B cell (primary cell): Measurements from ENCODE around the gene METTL8. TPM values are rescaled to one million over a fixed set of nuclear protein-coding genes. Genes with fewer than 3 reads are reported as not detected.

ENCODE experiments used
- ATAC-seq: fragments of 200-7000 bp; cut with Tn5 transposase; one replicate; pipeline ENCODE4 v1.10.0; 2021; ENCODE audit warnings: low read depth, mild to moderate bottlenecking, moderate number of reproducible peaks, moderate library complexity
- CTCF ChIA-PET: fragments of 350-600 bp; sonication (Branson Sonifier 250); formaldehyde crosslinking; loops from one replicate; lab custom pipeline; 2021; ENCODE audit warnings: antibody characterized with exemption, inconsistent platforms; lab: Charles Lee
- POLR2A ChIA-PET: fragments of 350-600 bp; sonication (Branson Sonifier 250); formaldehyde crosslinking; loops from one replicate; lab custom pipeline; 2021; ENCODE audit warnings: antibody characterized with exemption; lab: Charles Lee
- DNase-seq: peaks from one replicate; pipeline ENCODE4 v3.0.0; 2013
- H2AFZ ChIP-seq: 2 replicates; pipeline ENCODE4 v1.6.1; 2012; ENCODE audit warnings: mild to moderate bottlenecking, low read depth, low read length; ENCODE audit not compliant: insufficient read depth, poor library complexity, severe bottlenecking
- H3K27ac ChIP-seq, 2 donors: 1 replicate in 1 of 2; 2 replicates in 1 of 2; pipeline ENCODE4 v1.5.1; 2012 to 2013; ENCODE audit warnings: low read length in 2 of 2, mild to moderate bottlenecking in 2 of 2, moderate library complexity in 1 of 2
- H3K27me3 ChIP-seq, 4 experiments: fragments of 200-600 bp in 1 of 4; sonication (generic) in 1 of 4; replicated peaks in 1 of 4; 1 replicate in 2 of 4; 2 replicates in 2 of 4; pipeline versions ENCODE4 v1.6.1 to v1.7.0; 2013 to 2016; ENCODE audit warnings: low read length in 3 of 4, mild to moderate bottlenecking in 2 of 4, mixed read lengths in 1 of 4, moderate library complexity in 1 of 4; ENCODE audit not compliant: insufficient read depth in 4 of 4, control insufficient read depth in 3 of 4; ENCODE audit errors: control extremely low read depth in 1 of 4
- H3K36me3 ChIP-seq, 2 experiments: replicated peaks in 1 of 2; 1 replicate in 1 of 2; 2 replicates in 1 of 2; pipeline versions ENCODE4 v1.6.1 to v1.7.1; 2013; ENCODE audit warnings: low read length in 1 of 2; ENCODE audit not compliant: insufficient read depth in 2 of 2, control insufficient read depth in 1 of 2; ENCODE audit errors: control extremely low read depth in 1 of 2, extremely low read depth in 1 of 2
- H3K4me1 ChIP-seq, 2 donors: fragments of 200-600 bp in 1 of 2; sonication (generic) in 1 of 2; 1 replicate in 1 of 2; 2 replicates in 1 of 2; pipeline versions ENCODE4 v1.5.1 to v1.6.1; 2013 to 2017; ENCODE audit warnings: low read length in 2 of 2; ENCODE audit not compliant: control insufficient read depth in 2 of 2, insufficient read depth in 2 of 2
- H3K4me2 ChIP-seq: replicated peaks from 2 replicates; pipeline ENCODE3; 2012; ENCODE audit warnings: mild to moderate bottlenecking, low read depth, low read length; ENCODE audit not compliant: poor library complexity, severe bottlenecking
- H3K4me3 ChIP-seq, 5 experiments: fragments of 200-600 bp in 1 of 5; sonication (generic) in 1 of 5; 1 replicate in 3 of 5; 2 replicates in 2 of 5; pipeline versions ENCODE4 v1.5.1 to v1.7.0; 2011 to 2016; ENCODE audit warnings: low read length in 4 of 5, mild to moderate bottlenecking in 4 of 5, low read depth in 2 of 5, control low read depth in 1 of 5, moderate library complexity in 1 of 5; ENCODE audit not compliant: insufficient read depth in 1 of 5; ENCODE audit errors: control extremely low read depth in 1 of 5, extremely low read depth in 1 of 5
- H3K79me2 ChIP-seq: fragments of 200-600 bp; sonication (generic); one replicate; pipeline ENCODE4 v1.6.0; 2016; ENCODE audit warnings: low read length; ENCODE audit not compliant: control insufficient read depth, insufficient read depth
- H3K9ac ChIP-seq: fragments of 200-600 bp; sonication (generic); 2 replicates; pipeline ENCODE4 v1.6.1; 2017; ENCODE audit warnings: mild to moderate bottlenecking, low read length, moderate library complexity
- H3K9me3 ChIP-seq, 3 donors: one replicate each; pipeline versions ENCODE4 v1.6.1 to v1.7.1; 2013; ENCODE audit warnings: low read length in 2 of 3; ENCODE audit not compliant: control insufficient read depth in 2 of 3, insufficient read depth in 1 of 3; ENCODE audit errors: control extremely low read depth in 1 of 3
- H4K20me1 ChIP-seq: 2 replicates; pipeline ENCODE4 v1.6.0; 2012; ENCODE audit warnings: mild to moderate bottlenecking, low read length; ENCODE audit not compliant: insufficient read depth, control insufficient read depth, poor library complexity, severe bottlenecking
- H3K27ac Mint-ChIP-seq: one replicate; pipeline ENCODE4 v1.8.0; 2021; ENCODE audit warnings: mixed read lengths
- H3K27me3 Mint-ChIP-seq: one replicate; pipeline ENCODE4 v1.8.0; 2021; ENCODE audit warnings: mixed read lengths
- H3K4me1 Mint-ChIP-seq: one replicate; pipeline ENCODE4 v1.8.0; 2021; ENCODE audit warnings: mixed read lengths
- H3K4me3 Mint-ChIP-seq: one replicate; pipeline ENCODE4 v1.8.0; 2021; ENCODE audit warnings: mixed read lengths
- H3K9me3 Mint-ChIP-seq: one replicate; pipeline ENCODE4 v1.8.0; 2022; ENCODE audit warnings: mixed read lengths; ENCODE audit not compliant: insufficient read depth
- EZH2 ChIP-seq: IDR thresholded peaks from 2 replicates; pipeline ENCODE4 v1.6.1; 2012; ENCODE audit warnings: borderline replicate concordance, low read depth, mild to moderate bottlenecking, moderate library complexity, low read length; ENCODE audit not compliant: insufficient read depth, poor library complexity, severe bottlenecking
- WGBS: methylation state at CpG from one replicate; pipeline ENCODE4 v1.1.5; 2013; ENCODE audit warnings: missing lambda C conversion rate; ENCODE audit not compliant: insufficient coverage; 5-methylcytosine and 5-hydroxymethylcytosine counted together
- intact Hi-C: fragments of 100-400 bp; cut with micrococcal nuclease; formaldehyde crosslinking; loops from one replicate; pipeline ENCODE4 v1.10.0; 2022
- polyA plus RNA-seq: library from polyadenylated mRNA; depleted of rRNA; stranded (reverse); fragments of >200 nt; gene quantifications from 2 replicates; pipeline ENCODE4 v1.2.3, GENCODE V29; 2012
- total RNA-seq, 2 donors: library from RNA; stranded (reverse); fragments of 120-200 nt in 1 of 2; gene quantifications; 1 replicate in 1 of 2; 2 replicates in 1 of 2; pipeline versions ENCODE4 v1.2.3 to v1.2.4, GENCODE V29; 2013 to 2022
- TF ChIP-seq, protein P1 (sequence below): fragments of 200-600 bp; IDR thresholded peaks from one replicate; pipeline ENCODE4 v1.8.0; 2022; ENCODE audit warnings: antibody characterized with exemption, mild to moderate bottlenecking

METTL8 gene
- total and polyA plus RNA-seq, 2 donors (not counting 1 experiment from before 2014, with no cell fraction given): 20.8 to 57.8 TPM

DNA sequence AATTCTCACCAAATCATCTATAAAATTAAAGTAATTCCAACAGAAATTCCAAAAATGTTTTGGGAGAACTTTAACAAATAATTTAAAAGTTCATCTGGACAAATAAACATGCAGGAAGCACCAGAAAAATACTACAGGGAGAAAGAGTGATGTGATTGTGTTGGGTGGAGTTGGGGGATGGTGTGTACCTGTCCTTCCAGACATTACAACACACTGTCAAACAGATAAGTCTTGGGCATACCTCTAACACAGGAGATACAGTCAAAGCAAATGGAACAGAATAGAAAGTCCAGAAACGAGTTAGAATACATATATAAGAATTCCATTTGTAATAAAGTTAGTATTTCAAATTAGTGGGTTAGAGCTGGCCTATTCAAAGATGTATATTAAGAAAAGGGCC, 22.6 kb downstream of the METTL8 start:
- Histone ChIP-seq H3K9me3 (no peaks in the 10 kb centered on the region), H3K9ac (no peak overlapping the region), H3K4me3 (no peak overlapping the region), H4K20me1 (no peaks in the 10 kb centered on the region), H3K27me3 (no peaks in the 10 kb centered on the region), H3K36me3 (no peaks in the 10 kb centered on the region), H3K4me1 (peaks cover 26 to 27% of the 10 kb centered on the region in 2 donors), H3K4me2 (no peak overlapping the region), H2AFZ (no peak overlapping the region), H3K79me2 (peaks cover 55% of the 10 kb centered on the region), H3K27ac (no peak overlapping the region)
- ChIA-PET CTCF (interaction anchor here (1.0 to 2.2 kb wide), 3 partner anchors 9 to 438 kb away, joined by 3 to 8 read pairs (median 3); no protein-coding TSS in a partner anchor), POLR2A (no interaction called here)
- no peak overlapping the region for H3K27ac Mint-ChIP-seq
- H3K4me3 Mint-ChIP-seq: no peak overlapping the region
- intact Hi-C loops: no loop called here
- ATAC-seq (no peak), DNase-seq (no peak)
- H3K27me3 Mint-ChIP-seq: no peaks in the 10 kb centered on the region
- H3K4me1 Mint-ChIP-seq: peaks cover 36% of the 10 kb centered on the region
- H3K9me3 Mint-ChIP-seq: no peaks in the 10 kb centered on the region
- no CpG with 5 or more reads among the region's 1 CpG for WGBS
- TF ChIP-seq, protein P1, sequence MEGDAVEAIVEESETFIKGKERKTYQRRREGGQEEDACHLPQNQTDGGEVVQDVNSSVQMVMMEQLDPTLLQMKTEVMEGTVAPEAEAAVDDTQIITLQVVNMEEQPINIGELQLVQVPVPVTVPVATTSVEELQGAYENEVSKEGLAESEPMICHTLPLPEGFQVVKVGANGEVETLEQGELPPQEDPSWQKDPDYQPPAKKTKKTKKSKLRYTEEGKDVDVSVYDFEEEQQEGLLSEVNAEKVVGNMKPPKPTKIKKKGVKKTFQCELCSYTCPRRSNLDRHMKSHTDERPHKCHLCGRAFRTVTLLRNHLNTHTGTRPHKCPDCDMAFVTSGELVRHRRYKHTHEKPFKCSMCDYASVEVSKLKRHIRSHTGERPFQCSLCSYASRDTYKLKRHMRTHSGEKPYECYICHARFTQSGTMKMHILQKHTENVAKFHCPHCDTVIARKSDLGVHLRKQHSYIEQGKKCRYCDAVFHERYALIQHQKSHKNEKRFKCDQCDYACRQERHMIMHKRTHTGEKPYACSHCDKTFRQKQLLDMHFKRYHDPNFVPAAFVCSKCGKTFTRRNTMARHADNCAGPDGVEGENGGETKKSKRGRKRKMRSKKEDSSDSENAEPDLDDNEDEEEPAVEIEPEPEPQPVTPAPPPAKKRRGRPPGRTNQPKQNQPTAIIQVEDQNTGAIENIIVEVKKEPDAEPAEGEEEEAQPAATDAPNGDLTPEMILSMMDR: no peak
- no peak for TF ChIP-seq EZH2

DNA sequence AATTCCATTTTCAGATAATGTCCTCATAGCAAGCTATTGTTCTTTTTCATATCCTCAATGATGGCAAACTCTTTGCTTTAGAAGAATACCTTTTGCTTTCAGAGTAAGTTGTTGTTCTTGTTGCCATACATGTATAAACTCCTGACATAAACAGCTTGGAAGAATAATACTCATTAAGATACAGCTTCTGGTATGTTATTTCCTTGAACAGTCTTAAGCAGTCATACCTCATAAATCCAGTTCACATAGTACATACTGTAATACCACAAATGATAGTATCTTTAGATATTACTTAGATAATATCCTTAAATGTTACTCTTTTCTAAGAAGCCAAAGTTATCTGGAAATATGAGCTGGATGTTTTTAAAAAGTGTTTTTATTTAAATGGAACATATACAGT, 23.2 kb downstream of the METTL8 start:
- no peak for DNase-seq
- Histone ChIP-seq H3K4me2 (no peak overlapping the region), H4K20me1 (no peaks in the 10 kb centered on the region), H3K4me1 (peaks cover 26 to 29% of the 10 kb centered on the region in 2 donors), H3K27me3 (no peaks in the 10 kb centered on the region), H3K4me3 (no peak overlapping the region), H3K27ac (no peak overlapping the region), H3K9ac (no peak overlapping the region), H3K36me3 (no peaks in the 10 kb centered on the region), H3K9me3 (no peaks in the 10 kb centered on the region), H3K79me2 (peaks cover 55% of the 10 kb centered on the region), H2AFZ (no peak overlapping the region)
- Mint-ChIP-seq H3K4me3 (no peak overlapping the region), H3K4me1 (peaks cover 36% of the 10 kb centered on the region), H3K27me3 (no peaks in the 10 kb centered on the region), H3K27ac (no peak overlapping the region), H3K9me3 (no peaks in the 10 kb centered on the region)
- ChIA-PET CTCF (interaction anchor here (0.6 to 2.2 kb wide), 6 partner anchors 8 to 482 kb away, joined by 3 to 8 read pairs (median 4); partner anchors contain the start of gene GORASP2), POLR2A (no interaction called here)
- no peak for TF ChIP-seq EZH2
- TF ChIP-seq, protein P1: no peak
- intact Hi-C loops: no loop called here
- no peak for ATAC-seq
